ENCODE data around the gene SCYL1.

DNA sequence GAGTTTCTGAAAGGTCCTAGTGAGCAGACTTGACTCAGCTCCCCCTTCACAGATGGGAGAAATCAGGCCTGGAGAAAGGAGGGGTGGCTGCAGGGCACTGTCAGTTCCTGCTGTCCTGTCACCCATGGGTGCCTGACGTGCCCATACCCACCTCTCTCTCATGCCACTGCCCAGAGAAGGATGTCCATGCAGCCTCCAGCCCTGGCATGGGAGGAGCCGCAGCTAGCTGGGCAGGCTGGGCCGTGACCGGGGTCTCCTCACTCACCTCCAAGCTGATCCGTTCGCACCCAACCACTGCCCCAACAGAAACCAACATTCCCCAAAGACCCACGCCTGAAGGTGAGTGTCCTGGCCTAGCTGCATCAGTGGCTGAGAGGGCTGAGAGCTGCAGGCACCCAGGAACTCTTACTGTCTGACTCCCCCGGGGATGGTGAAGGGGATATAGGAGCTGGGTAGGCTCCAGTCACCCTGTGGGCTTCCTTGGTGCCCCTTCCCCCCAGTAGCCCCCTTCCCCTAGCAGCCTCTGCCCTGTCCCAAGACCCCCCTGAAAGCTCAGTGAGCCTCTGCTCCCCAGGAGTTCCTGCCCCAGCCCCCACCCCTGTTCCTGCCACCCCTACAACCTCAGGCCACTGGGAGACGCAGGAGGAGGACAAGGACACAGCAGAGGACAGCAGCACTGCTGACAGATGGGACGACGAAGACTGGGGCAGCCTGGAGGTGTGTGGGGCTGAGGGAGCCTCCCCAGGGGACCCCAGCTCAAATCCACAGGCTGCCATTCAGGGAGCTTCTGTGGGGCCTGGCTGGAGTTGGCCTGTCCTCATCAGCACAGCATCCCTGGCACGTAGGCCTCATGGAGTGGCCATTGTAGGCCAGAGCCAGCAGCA is 11.8 kb downstream of the SCYL1 start:
- TF ChIP-seq EZH2phosphoT487 (IDR thresholded peaks at IDR 0.05; ENCODE audit: low read length): no peak
- no peak for TF ChIP-seq CTCF (IDR thresholded peaks at IDR 0.05; ENCODE audit: low read length)
- no peak for TF ChIP-seq EZH2 (optimal IDR thresholded peaks at IDR 0.05; ENCODE audit: low read depth, low read length)

Data from MM.1S (cell line).